HG02840 (cell line): ENCODE data around the gene TANGO2.

Experiments
- ATAC-seq: cut with Tn5 transposase; IDR thresholded peaks from one replicate; pipeline ENCODE4 v1.9.1; 2021; ENCODE audit warnings: mild to moderate bottlenecking, moderate library complexity, moderate number of reproducible peaks; ENCODE audit not compliant: unreplicated experiment, low FRiP score

TANGO2 gene

DNA sequence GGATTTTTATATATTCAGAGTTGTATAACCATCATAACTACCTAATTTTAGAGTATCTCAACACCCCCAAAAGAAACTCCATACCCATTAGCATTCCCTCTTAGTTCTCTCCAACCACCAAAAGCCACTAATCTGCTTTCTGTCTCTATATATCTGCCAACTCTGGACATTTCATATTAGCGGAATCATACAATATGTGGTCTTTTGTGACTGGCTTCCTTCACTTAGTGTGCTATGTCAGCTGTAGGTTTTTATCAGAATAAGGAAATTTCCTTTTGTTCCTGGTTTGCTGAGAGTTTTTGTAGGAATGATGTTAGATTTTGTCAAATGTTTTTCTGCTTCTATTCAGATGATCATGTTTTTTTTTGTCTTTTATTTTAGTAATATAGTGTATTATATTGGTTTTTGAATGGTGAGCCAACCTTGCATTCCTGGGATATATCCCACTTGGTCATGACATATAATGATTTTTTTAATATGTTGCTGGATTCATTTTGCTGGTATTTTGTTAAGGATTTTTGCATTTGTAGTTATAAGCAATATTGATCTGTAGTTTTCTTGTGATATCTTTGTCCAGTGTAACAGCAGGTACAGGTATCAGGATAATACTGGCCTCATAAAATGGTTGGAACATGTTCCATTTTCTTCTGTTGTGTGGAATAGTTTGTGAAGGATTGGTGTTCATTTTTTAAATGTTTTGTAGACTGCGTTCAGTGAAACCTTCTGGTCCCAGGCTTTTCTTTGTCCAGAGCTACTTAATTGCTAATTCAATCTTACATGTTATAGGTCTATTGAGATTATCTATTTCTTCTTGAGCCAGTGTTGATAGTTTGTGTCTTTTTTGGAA is 75.9 kb downstream of the TANGO2 start:
- no peak for ATAC-seq

DNA sequence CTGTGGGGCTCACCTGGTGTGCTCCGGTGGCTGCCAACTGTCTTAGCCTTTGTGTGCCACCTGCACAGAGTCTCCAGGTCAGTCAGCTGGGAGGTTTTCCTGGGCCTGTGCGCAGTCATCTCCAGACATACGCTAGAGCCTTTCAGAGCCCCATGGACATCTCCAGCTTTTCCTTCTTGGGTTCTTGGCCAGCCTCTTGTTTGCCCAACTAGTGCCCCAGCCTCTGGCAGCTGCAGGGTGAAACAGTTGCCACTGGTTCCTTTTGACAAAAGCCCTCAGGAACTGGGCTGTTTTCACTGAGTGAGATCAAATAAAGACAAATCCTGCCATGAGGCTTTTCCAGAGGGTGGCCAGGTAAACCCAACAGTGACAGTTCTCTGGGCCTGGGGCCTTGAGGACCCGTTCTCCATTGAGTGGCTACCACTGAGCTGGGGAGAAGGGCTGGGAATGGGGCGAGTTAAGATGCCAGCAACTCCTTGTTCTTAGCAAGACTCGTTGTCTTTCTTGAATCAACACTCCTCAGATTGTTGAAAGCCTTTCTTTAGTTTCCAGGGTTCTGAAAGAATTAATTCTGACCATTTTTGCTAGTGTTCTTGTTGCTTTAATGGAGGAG is 78.3 kb downstream of the TANGO2 start:
- ATAC-seq = no peak

DNA sequence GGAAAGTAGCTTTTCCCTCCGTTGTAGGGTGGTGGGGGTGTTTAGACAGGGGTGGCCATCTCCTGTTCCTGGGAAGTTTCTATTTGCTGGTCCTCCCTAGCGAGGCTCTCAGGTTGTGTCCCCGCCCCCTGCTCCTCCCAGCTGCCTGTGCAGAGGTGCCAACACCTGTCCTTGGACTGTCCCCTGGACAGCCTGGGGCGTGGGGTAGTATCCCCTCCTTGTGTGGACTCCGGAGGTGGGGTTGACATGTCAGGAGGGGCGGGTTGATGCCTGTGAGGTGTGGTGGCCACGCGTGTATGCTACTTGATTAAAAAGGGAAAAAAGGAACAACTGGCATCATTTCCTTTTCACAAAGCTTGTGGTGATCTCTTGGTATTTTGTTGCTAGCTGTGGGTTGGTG is 80.7 kb downstream of the TANGO2 start:
- ATAC-seq = no peak

DNA sequence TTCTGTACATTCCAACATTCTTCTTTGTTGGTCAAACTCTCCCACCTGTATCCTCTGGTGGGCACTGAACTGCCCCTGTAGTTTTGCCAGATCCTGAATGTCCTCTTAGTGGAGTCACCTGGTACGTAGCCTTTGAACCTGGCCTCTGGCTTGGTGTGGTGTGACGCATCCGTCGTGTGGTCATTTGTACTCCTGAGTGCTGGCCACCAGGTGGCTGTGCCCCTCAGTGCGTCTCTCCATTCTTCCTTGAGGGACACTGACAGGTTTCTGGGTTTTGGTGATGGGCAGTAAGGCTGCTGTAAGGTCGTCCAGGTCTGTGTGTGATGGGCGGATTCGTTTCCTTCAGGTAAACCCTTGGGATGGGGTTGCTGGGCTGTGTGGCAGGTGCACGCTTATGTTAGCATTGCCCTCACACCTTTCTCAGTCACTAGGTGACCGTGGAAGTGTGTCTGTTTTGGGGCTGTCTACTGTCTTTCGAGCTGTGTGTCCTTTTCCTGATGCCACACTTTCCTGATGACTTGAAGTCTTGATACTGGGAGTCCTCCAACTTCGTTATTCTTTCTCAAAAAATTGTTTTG is 81.4 kb downstream of the TANGO2 start:
- ATAC-seq = no peak

DNA sequence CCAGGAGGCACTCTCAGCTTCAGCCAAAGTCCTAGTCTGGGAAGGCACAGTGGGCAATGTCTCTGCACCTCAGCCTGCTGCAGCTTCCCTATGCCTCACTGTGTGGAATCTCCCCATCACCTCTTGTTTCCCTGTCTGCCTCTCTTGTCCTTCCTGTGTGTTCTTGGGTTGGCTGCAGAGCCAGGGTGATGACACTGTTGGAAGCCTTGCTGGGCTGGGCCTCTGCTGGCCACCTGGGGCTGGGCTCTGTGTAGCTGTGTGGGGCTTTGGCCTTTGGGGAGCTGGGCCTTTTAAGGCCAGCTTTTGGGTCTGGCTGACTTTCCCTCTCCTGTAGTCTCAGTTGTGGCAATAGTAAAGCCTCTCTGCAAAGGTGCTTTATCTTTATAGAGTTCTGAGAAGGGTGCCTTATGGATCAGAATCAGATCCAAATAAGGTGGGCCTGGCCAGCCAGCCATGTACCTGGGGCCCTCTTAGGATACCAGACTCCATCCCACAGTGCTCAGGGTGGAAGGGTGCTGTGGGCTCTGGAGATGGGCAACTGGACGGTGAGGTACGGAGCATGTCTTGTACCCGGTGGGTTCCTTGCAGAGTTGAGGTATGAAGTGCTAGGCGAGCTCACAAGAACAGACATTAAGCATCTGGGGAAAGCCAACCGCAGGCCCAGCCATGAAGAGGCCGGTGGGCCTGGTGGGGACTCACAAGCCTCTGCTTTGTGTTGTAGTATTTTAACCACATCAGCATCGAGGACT is 84.7 kb downstream of the TANGO2 start:
- ATAC-seq = no peak

DNA sequence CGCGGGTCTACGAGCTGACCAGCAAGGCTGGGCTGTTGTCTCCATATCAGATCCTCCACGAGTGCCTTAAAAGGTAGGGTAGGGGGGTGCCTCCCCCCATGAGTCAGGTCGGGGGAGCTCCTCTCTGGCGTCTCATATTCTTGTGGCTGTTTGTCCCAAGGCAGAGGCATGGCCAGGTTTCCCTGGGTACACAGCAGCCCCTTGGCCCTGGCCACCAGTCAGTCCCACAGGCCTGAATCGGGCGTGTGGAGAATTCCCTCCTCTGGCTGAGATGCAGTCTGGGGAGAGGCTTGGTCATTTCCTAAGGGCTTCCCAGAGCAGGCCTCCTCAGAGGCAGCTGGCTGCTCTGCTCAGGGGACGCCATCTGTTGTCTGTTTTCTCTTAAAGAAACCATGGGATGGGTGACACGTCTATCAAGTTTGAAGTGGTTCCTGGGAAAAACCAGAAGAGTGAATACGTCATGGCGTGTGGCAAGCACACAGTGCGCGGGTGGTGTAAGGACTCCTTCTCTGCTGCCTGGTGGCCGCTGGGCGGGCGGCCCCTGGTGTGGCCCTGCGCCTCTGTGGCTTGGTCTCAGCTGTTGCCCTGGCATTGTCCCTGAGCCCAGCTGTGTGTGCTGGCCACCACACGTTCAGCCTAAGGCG is 85.4 kb downstream of the TANGO2 start:
- no peak for ATAC-seq

DNA sequence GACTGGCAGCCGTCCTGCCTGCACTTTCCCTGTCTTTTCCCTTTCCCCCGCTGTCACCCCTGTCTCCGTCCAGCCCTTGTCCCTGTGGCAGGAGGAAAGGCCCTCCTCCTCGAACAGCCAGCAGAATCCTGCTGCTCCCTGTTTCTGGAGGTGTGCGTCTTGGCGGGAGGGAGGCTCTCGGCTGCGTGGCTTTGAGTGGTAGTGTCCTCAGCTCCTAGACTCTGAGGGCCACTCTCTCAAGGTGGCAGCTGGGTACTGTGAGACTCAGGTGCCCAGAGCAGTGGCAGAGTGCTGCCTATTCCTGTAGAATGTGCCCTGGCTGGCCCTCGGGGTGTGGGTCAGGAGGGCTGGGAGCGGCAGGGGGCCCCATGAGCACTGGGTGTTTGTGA is 85.9 kb downstream of the TANGO2 start:
- ATAC-seq = no peak

DNA sequence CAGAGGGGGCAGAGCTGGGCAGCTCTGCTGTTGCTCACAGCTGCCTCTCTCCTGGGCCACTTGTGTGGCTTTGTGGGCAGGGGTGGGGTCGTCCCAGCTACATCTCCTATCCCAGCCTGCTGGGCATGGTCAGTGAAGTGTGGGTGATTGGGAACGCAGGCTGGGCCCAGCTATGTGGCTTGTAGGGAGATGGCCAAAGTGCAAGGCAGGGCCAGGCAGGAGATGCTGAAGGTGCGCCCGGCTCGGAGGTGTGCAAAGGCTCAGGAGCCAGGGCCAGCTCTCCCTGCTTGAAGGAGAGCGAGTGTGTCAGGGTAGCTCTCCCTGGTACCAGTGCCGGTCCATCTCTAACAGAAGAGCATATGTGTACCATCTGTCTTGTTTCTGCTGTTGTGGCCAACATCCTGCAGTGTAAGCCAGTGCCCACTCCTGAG is 86.6 kb downstream of the TANGO2 start:
- no peak for ATAC-seq

DNA sequence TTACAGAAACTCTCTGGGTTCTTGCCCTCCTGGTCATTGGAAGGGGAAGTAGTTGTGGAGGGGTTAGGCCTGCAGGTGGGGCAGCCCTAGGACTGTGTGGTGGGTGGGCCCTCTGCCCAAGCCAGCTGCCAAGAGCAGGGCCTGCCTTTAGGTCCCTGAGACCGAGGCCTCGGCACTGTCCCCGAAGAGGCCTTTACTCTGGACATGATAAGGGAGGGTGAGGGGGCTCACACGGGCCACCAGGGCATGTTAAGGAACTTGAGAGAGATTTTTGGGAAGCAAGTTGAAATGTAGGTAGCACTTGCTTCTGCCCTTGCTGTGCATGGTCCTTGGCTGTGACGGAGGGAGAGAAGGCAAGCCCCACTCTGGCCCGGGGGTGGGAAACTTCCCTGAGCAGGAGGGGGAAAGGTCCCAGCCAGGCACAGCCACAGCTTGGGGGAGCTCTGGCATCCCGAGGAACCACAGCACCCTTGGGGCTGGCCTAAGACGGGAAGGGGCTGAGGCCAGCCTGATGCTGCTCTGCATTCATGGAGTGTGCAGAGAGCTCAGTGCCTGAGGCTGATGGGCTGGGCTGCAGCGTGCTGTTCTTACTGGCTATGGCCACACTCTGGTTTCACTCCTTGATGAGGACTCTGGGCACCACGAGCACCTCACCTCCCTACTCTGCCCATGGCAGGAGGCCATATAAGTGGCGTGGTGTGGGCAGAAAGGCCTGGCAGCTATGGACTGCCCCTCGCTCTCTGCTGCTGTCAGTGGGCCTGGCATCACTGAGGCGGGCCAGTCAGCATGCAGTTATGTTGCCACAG is 87.2 kb downstream of the TANGO2 start:
- ATAC-seq = no peak

DNA sequence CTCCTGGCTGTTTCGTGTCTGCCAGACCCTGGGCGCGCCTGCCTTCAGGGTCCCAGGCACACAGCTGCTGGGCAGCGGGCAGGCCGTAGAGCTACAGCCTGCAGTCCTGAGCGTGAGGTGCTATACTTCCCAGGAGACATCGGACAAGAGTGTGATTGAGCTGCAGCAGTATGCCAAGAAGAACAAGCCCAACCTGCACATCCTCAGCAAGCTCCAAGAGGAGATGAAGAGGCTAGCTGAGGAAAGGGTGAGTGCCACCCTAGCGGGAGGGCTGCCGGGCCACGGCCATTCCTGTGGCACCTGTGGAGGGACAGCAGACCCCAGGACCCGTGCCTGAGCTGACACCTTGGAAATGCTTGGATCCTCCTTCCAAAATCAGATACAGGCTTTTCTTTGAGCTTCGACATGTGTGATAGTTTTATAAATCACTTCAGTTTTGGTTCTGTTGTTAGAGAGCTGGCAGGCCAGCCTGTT is 87.9 kb downstream of the TANGO2 start:
- ATAC-seq = no peak

DNA sequence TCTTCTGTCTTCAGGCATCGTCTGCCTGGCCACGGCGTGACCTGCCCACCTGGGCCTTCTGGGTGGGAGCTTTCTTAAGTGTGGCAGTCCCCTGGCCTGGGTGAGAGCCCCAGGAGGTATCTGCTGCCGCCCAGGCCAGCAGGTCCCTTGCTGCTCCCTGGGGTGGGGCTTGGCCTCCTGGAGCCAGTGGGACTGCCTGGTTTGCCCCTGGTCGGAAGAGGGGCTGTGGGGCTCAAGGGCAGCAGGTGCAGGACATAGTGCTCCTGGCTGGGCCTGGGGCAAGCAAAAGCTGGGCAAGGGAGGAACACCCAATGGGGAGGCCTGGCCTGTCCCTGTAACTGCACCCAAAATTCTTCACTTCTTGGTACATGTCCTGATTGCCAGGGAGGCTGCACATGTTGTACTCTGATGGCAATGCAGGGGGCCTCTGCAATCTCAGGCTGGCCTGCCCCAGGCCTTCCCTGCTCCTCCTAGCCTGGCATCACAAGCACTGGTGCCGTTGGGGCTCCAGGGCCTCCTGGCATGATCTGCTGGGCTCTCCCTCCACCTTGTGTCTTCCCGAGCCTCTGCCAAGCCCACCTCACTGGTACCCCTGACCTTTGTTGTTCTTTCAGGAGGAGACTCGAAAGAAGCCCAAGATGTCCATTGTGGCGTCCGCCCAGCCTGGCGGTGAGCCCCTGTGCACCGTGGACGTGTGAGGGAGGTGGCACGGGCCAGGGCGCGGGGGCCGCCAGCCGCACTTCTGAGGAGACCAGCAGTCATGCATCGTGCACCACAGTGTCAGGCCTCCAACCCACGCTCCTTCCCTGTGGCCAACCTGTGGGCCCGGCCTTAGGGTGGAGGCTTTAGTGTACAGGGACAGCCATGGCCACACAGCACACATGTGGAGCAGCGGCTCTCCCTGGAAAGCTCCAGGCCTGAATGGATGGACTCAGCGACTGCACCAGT is 88.8 kb downstream of the TANGO2 start:
- ATAC-seq = no peak

DNA sequence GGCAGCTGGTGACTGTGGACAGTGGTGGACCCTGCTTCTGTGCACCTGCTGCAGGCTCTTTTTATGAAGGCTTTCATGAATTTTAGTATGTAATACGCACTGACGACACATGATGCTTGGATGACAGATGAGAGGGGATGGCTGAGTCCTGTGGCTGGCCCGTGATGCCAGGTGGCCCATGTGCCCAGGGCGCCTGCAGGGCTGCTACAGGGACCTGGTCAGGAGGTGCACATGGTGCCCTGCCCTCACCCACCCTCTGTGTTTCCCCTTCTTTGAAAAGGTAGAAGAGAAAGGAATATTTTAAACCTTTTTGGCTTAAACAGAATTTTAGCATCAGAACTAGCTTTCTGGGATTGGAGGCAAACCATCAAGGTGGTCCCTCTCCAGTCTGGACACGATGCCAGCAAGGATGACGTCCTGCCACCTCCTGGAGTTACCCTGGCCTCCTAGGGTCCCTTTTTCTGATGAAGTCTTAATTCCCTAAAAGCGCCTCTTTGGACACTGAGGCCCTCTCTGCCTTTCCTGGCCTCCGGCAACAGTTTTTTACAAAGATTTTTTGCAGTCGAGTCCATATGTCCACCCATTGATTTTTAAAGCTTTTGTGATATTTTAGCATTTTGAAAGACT is 89.6 kb downstream of the TANGO2 start:
- ATAC-seq = no peak

DNA sequence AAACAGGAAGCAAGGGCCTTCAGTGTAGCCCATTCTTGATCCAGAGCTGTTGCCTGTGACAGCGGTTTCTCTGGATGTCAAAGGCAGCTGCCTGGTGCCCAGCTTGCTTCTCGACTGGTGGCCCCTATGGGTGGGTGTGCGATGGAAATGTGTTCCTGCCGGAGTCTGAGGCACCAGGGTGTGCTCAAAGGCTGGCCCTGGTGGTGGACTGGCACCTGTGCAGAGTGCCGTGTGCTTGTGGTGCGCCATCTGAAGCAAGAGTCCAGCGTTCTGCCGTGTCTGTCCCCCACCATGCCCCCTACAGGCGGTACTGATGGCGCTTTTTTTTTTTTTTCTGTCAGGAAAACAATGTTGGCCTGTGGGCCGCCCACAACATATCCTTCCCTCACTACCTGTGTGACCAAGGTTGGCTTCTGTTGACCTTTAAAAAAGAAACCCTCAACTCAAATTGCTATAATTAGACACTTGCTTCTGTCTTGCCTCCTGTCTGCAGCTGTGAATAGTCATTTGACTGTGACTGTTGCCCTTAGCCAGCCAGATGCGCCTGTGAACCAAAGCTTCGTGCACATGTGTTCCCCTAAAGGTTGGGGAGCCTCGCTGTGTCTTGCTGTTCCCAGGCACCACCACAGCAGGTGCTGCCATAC is 90.3 kb downstream of the TANGO2 start:
- no peak for ATAC-seq

DNA sequence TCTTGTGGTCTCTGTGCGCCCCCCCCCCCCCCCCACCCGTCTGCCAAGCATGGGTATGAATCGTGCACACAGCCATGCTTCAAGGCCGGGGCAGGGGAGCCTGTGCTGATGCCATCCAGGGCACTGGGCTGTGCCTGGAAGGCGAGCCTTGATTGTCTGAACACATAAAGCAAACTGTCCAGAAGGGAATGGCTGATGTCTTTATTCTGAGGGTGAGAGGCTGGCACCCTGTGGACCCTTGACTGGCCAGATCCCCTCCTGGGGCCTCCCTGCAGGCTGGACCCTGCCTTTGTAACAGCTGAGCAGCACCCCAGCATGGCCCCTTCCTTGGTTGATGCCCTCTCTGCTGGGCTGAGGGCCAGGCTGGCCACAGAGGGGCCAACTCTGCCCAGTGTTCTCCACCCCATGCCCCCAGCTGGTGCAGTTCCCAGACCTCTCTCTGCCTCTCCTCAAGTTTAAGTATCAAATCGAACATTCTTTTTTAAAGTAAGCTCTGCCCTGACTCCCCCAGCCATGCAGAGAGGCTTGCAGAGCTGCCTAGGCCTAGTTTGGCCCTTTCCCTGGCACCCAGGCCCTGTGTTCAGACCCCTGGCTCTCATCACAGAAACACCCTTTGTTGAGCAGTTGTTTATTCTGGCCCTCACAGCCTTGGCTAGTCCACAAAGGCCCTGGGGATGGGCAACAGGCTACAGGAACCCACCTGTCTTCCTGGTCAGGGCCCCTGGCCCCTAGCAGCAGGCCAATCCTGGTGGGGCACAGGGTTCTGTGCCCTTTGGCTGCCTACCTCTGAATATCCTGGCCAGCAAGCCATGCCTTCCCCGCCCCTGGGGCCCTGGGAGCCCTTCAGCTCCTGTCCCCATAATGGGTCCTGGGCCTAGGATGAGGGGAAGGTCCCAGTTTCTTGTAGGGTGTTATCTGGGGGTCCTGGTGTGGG is 91.0 kb downstream of the TANGO2 start:
- ATAC-seq = no peak

DNA sequence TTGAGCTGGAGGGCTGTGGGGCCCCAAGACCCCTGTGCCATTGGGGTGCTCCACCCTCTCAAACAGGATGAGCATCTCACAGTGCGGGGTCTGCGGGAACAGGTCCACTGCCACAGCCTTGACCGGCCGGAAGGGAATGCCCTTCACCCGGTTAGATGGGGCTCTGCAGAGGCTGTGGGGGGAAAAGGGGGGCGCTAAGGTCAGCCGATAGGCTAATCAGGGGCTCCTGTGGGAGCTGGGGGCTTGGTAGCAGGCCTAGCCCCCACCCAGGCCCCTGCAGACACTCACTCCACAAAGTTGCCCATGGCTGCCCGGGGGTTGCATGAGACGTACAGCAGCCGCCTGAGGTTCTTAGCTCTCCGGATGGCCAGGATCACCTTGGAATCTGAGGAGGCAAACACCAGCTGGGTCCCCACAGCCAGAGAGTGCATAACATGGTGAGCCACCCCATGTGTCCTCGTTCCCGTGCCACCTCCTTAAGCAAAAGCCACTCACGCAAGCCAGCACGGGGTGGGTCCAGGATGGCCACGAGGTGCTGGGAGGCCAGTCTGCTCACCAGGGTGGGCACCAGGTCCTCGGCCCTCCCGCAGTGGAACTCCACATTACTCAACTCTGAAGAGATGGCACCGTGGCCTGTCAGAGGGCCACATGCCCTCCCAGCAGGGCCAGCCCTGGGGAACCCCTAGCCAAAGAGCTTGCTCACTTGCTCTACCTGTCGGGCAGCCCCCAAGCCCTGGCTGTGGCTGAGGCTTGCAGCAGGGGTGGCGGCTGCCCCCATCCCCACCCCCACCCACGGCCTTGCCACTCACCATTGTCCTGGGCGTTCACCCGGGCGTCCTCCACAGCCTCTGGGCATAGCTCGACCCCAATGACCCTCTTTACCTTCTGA is 92.0 kb downstream of the TANGO2 start:
- no peak for ATAC-seq
